Measurements from ENCODE around the gene DCDC1. TPM values are rescaled to one million over a fixed set of nuclear protein-coding genes. Genes with fewer than 3 reads are reported as not detected.

The DCDC1 gene
- total RNA-seq, 1 donor from 2014 or later, result not detected

DNA sequence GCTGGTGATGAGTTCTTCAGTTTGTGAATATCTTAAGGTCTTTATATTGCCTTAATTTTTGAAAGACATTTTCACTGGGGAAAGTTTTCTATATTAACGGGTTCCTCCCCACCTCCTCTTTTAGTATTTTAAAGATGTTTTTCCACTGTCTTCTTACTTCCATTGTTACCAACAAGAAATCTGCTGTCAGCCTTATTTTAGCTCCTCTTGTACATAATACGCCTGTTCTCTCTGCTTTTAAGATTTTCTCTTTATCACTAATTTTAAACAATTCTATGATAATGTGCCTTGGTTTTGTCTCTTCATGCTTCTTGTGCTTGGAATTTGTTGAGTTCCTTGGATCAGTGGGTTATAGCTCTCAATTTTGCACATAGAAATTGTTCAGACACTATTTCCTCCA lies 280.4 kb downstream of the DCDC1 start:
- TF ChIP-seq POLR2AphosphoS5 (IDR thresholded peaks at IDR 0.05; ENCODE audit: insufficient read depth in 1 of 2, low read depth in 1 of 2), result no peak
- no peak for TF ChIP-seq CTCF (IDR thresholded peaks at IDR 0.05)
- TF ChIP-seq POLR2A (IDR thresholded peaks at IDR 0.05), result no peak
- no peak for DNase-seq (ENCODE audit: extremely low spot score in 2 of 2)
- no peak overlapping the region for H3K4me3 ChIP-seq
- no peak overlapping the region for H3K27ac ChIP-seq
- H3K4me1 ChIP-seq, result no peaks in the 10 kb centered on the region
- H3K27me3 ChIP-seq, result no peaks in the 10 kb centered on the region
- intact Hi-C loops (cut with DNase I), result no loop called here
- H3K36me3 ChIP-seq, result no peaks in the 10 kb centered on the region
- no peaks in the 10 kb centered on the region for H3K9me3 ChIP-seq

DNA sequence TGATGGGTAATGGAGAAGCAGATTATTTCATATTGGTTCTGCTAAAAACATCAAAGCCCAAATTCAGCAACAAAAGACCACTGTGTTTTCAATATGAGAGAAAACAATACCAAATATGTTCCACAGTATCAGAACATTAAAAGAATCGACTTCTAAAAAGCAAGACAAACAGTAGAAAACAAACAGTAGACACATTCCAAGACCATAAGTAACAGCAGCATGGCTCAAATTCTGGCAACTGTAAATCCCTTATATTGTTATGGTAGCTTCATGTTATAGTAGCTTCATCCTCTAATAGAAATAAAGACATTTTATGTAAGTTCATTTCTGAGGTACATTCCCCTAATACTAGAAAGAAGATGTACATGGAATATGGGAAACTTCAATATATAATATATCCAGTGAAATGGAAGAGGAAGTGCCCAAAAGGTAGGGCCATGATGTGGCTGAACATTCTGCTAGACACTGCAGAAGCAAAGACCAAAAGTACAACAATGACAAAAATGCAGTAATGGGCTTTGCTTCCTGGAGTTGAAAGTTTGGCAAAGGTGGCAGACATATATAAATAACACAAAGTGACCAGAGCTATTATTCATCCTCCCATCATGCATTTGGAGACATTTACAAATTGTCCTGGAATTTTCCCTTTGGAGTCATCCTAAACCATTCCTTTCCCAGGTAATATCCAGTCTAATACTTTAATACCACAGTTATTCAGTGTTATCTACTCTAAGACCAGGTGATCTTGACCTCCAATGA lies 299.9 kb downstream of the DCDC1 start:
- no peak for DNase-seq (ENCODE audit: extremely low spot score in 2 of 2)
- TF ChIP-seq POLR2AphosphoS5 (IDR thresholded peaks at IDR 0.05; ENCODE audit: insufficient read depth in 1 of 2, low read depth in 1 of 2), result no peak
- no peak for TF ChIP-seq POLR2A (IDR thresholded peaks at IDR 0.05)
- no peak for TF ChIP-seq CTCF (IDR thresholded peaks at IDR 0.05)
- Histone ChIP-seq H3K4me3 (no peak overlapping the region), H3K27me3 (no peaks in the 10 kb centered on the region), H3K36me3 (no peaks in the 10 kb centered on the region), H3K4me1 (no peaks in the 10 kb centered on the region), H3K27ac (no peak overlapping the region), H3K9me3 (no peaks in the 10 kb centered on the region)
- intact Hi-C loops (cut with DNase I), result no loop called here

GRCh38 chr11:31060880-31061279 lies 308.7 kb downstream of the DCDC1 start:
- Histone ChIP-seq H3K27me3 (no peaks in the 10 kb centered on the region), H3K4me1 (no peaks in the 10 kb centered on the region), H3K36me3 (no peaks in the 10 kb centered on the region), H3K4me3 (no peak overlapping the region), H3K27ac (no peak overlapping the region), H3K9me3 (no peaks in the 10 kb centered on the region)
- no peak for DNase-seq (ENCODE audit: extremely low spot score in 2 of 2)
- intact Hi-C loops (cut with DNase I), result no loop called here
- TF ChIP-seq POLR2A (IDR thresholded peaks at IDR 0.05) (no peak), POLR2AphosphoS5 (IDR thresholded peaks at IDR 0.05; ENCODE audit: insufficient read depth in 1 of 2, low read depth in 1 of 2) (no peak), CTCF (IDR thresholded peaks at IDR 0.05) (no peak)

DNA sequence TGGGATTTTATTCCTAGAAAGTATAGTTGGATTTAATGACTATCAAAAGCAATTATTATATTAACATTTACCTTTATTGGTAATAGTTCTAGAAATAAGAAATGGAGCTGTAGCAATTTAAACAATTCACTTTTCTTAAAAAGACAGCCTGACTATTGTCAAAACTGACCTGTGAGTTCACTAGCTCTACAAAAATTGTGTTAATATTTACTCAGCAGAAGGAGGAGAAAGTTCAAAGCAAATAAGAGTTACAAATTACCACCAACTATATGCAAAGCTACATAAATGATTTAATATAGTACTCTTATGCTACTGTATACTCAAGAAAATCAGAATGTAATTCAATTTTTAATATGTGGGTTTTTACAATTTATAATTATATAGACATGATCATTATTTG lies 310.0 kb downstream of the DCDC1 start:
- Histone ChIP-seq H3K27me3 (no peaks in the 10 kb centered on the region), H3K4me3 (no peak overlapping the region), H3K4me1 (no peaks in the 10 kb centered on the region), H3K36me3 (no peaks in the 10 kb centered on the region), H3K9me3 (no peaks in the 10 kb centered on the region), H3K27ac (no peak overlapping the region)
- intact Hi-C loops (cut with DNase I), result no loop called here
- no peak for DNase-seq (ENCODE audit: extremely low spot score in 2 of 2)
- TF ChIP-seq CTCF (IDR thresholded peaks at IDR 0.05) (no peak), POLR2AphosphoS5 (IDR thresholded peaks at IDR 0.05; ENCODE audit: insufficient read depth in 1 of 2, low read depth in 1 of 2) (no peak), POLR2A (IDR thresholded peaks at IDR 0.05) (no peak)

DNA sequence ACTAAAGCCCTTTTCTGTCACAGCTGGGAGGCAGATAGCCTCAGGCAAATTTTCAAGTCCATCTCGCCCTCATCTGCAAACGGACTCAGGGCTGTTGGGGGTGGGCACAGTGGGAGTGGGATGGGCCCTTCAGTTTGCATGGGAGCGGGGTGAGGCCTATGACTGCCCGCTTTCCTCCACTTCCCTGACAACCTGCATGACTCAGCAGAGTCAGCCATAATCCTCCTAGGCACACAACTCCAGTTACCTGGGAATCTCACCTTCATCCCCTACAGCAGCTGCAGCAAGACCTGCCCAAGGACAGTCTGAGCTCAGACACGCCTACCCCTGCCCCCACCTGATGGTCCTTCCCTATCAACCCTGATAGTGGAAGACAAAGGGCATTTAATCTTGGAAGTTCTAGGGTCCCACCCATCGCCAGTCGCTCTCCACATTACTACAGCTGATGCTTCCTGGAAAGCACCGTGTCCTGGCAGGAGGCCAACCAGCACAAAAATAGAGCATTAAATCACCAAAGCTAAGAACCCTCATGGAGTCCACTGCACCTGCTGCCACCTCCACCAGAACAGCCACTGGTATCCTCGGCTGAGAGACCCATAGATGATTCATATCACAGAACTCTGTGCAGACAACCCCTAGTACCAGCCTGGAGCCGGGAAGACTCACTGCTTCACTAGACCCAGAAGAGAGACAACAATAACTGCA lies 319.3 kb downstream of the DCDC1 start:
- H3K9me3 ChIP-seq, result no peaks in the 10 kb centered on the region
- intact Hi-C loops (cut with DNase I), result no loop called here
- H3K4me1 ChIP-seq, result no peaks in the 10 kb centered on the region
- no peak for TF ChIP-seq POLR2AphosphoS5 (IDR thresholded peaks at IDR 0.05; ENCODE audit: insufficient read depth in 1 of 2, low read depth in 1 of 2)
- no peak for TF ChIP-seq CTCF (IDR thresholded peaks at IDR 0.05)
- no peak for TF ChIP-seq POLR2A (IDR thresholded peaks at IDR 0.05)
- DNase-seq (ENCODE audit: extremely low spot score in 2 of 2), result no peak
- H3K27ac ChIP-seq, result no peak overlapping the region
- H3K27me3 ChIP-seq, result no peaks in the 10 kb centered on the region
- H3K4me3 ChIP-seq, result no peak overlapping the region
- H3K36me3 ChIP-seq, result no peaks in the 10 kb centered on the region
